ENCODE results near the gene LHPP.

The LHPP gene

GRCh38 chr10:124498056-124498455, 36.4 kb downstream of the LHPP start:
- Histone ChIP-seq H3K4me3 (ENCODE audit: low read depth, low read length, poor library complexity, severe bottlenecking) (no peak overlapping the region), H3K9me2 (ENCODE audit: low read depth, low read length) (no peaks in the 10 kb centered on the region), H3K79me2 (ENCODE audit: insufficient read depth, low read length) (no peaks in the 10 kb centered on the region), H3K27ac (ENCODE audit: low read depth, low read length, poor library complexity, severe bottlenecking) (no peak overlapping the region), H3K4me2 (ENCODE audit: low read length) (no peak overlapping the region), H3K9ac (ENCODE audit: low read length) (no peak overlapping the region), H3K36me3 (ENCODE audit: insufficient read depth, low read length) (peaks cover 17% of the 10 kb centered on the region), H4K20me1 (ENCODE audit: insufficient read depth, low read length) (no peaks in the 10 kb centered on the region), H2AFZ (ENCODE audit: low read length) (no peak overlapping the region), H3K27me3 (ENCODE audit: insufficient read depth, low read length) (no peaks in the 10 kb centered on the region), H3K4me1 (ENCODE audit: insufficient read depth, low read length, severe bottlenecking) (no peaks in the 10 kb centered on the region), H3F3A (ENCODE audit: insufficient read depth, low read length) (no peaks in the 10 kb centered on the region), H3K9me3 (ENCODE audit: low read length) (peaks cover 5% of the 10 kb centered on the region)
- no peak for TF ChIP-seq CTCF (IDR thresholded peaks at IDR 0.05; ENCODE audit: low read length)
- no peak for TF ChIP-seq EZH2 (IDR thresholded peaks at IDR 0.05; ENCODE audit: borderline replicate concordance, low read length)

- Histone ChIP-seq H3K27ac (ENCODE audit: low read depth, low read length, poor library complexity, severe bottlenecking) (no peak overlapping the region), H4K20me1 (ENCODE audit: insufficient read depth, low read length) (no peaks in the 10 kb centered on the region), H3K27me3 (ENCODE audit: insufficient read depth, low read length) (no peaks in the 10 kb centered on the region), H3K4me2 (ENCODE audit: low read length) (no peak overlapping the region), H3K4me3 (ENCODE audit: low read depth, low read length, poor library complexity, severe bottlenecking) (no peak overlapping the region), H2AFZ (ENCODE audit: low read length) (no peak overlapping the region), H3K9ac (ENCODE audit: low read length) (no peak overlapping the region), H3F3A (ENCODE audit: insufficient read depth, low read length) (no peaks in the 10 kb centered on the region), H3K36me3 (ENCODE audit: insufficient read depth, low read length) (peaks cover 17% of the 10 kb centered on the region), H3K9me2 (ENCODE audit: low read depth, low read length) (no peaks in the 10 kb centered on the region), H3K79me2 (ENCODE audit: insufficient read depth, low read length) (no peaks in the 10 kb centered on the region), H3K9me3 (ENCODE audit: low read length) (peaks cover 5% of the 10 kb centered on the region), H3K4me1 (ENCODE audit: insufficient read depth, low read length, severe bottlenecking) (no peaks in the 10 kb centered on the region)
- TF ChIP-seq CTCF (IDR thresholded peaks at IDR 0.05; ENCODE audit: low read length) = no peak
- no peak for TF ChIP-seq EZH2 (IDR thresholded peaks at IDR 0.05; ENCODE audit: borderline replicate concordance, low read length)
These were observed 39.1 kb downstream of the LHPP start for GRCh38 chr10:124500757-124501156.

GRCh38 chr10:124504711-124505110, 43.1 kb downstream of the LHPP start:
- no peak overlapping the region for H3K27ac ChIP-seq (ENCODE audit: low read depth, low read length, poor library complexity, severe bottlenecking)
- no peaks in the 10 kb centered on the region for H3F3A ChIP-seq (ENCODE audit: insufficient read depth, low read length)
- H3K9ac ChIP-seq (ENCODE audit: low read length) = no peak overlapping the region

More at GRCh38 chr10:124504711-124505110, 43.1 kb downstream of the LHPP start:
- Histone ChIP-seq H3K4me1 (ENCODE audit: insufficient read depth, low read length, severe bottlenecking) (peaks cover 5% of the 10 kb centered on the region), H3K9me2 (ENCODE audit: low read depth, low read length) (no peaks in the 10 kb centered on the region), H2AFZ (ENCODE audit: low read length) (no peak overlapping the region), H3K9me3 (ENCODE audit: low read length) (peaks cover 5% of the 10 kb centered on the region), H4K20me1 (ENCODE audit: insufficient read depth, low read length) (no peaks in the 10 kb centered on the region), H3K27me3 (ENCODE audit: insufficient read depth, low read length) (no peaks in the 10 kb centered on the region), H3K79me2 (ENCODE audit: insufficient read depth, low read length) (no peaks in the 10 kb centered on the region), H3K36me3 (ENCODE audit: insufficient read depth, low read length) (peaks cover 14% of the 10 kb centered on the region), H3K4me3 (ENCODE audit: low read depth, low read length, poor library complexity, severe bottlenecking) (no peak overlapping the region), H3K4me2 (ENCODE audit: low read length) (no peak overlapping the region)
- TF ChIP-seq CTCF (IDR thresholded peaks at IDR 0.05; ENCODE audit: low read length) (no peak), EZH2 (IDR thresholded peaks at IDR 0.05; ENCODE audit: borderline replicate concordance, low read length) (no peak)
